Loucy (cell line): Measurements from ENCODE around the gene RAB19.

Experiments used
- H2AFZ ChIP-seq: fragments of 200-600 bp; sonication (generic); 2 replicates; pipeline ENCODE4 v1.6.0; 2016; ENCODE audit warnings: antibody characterized with exemption, mild to moderate bottlenecking, low read length, moderate library complexity
- H3F3A ChIP-seq: fragments of 200-600 bp; 2 replicates; pipeline ENCODE4 v1.6.0; 2016; ENCODE audit warnings: antibody characterized with exemption, low read depth, mild to moderate bottlenecking
- H3K27me3 ChIP-seq: fragments of 200-600 bp; sonication (generic); 2 replicates; pipeline ENCODE4 v1.6.1; 2014; ENCODE audit warnings: low read length, mild to moderate bottlenecking; ENCODE audit not compliant: insufficient read depth, poor library complexity, severe bottlenecking
- H3K36me3 ChIP-seq: fragments of 200-600 bp; sonication (generic); 2 replicates; pipeline ENCODE4 v1.6.1; 2016; ENCODE audit warnings: low read length; ENCODE audit not compliant: insufficient read depth
- H3K4me1 ChIP-seq: fragments of 200-600 bp; sonication (generic); 2 replicates; pipeline ENCODE4 v1.5.1; 2014; ENCODE audit warnings: low read length, mild to moderate bottlenecking; ENCODE audit not compliant: insufficient read depth, poor library complexity, severe bottlenecking
- H3K4me2 ChIP-seq: fragments of 200-600 bp; sonication (generic); 2 replicates; pipeline ENCODE4 v1.6.0; 2014; ENCODE audit warnings: antibody characterized with exemption, low read length, low read depth, mild to moderate bottlenecking; ENCODE audit not compliant: poor library complexity, severe bottlenecking
- H3K4me3 ChIP-seq: fragments of 200-600 bp; sonication (generic); 2 replicates; pipeline ENCODE4 v1.5.1; 2014; ENCODE audit warnings: low read length, mild to moderate bottlenecking, mixed read lengths; ENCODE audit not compliant: poor library complexity, severe bottlenecking
- H3K79me2 ChIP-seq: fragments of 200-600 bp; sonication (generic); 2 replicates; pipeline ENCODE4 v1.6.1; 2014; ENCODE audit warnings: low read length; ENCODE audit not compliant: insufficient read depth
- H3K9ac ChIP-seq: fragments of 200-600 bp; sonication (generic); 2 replicates; pipeline ENCODE4 v1.6.0; 2014; ENCODE audit warnings: mild to moderate bottlenecking, low read depth, low read length, moderate library complexity; ENCODE audit not compliant: poor library complexity, severe bottlenecking
- H3K9me2 ChIP-seq: fragments of 200-600 bp; sonication (generic); replicated peaks from 2 replicates; pipeline ENCODE4 v1.6.1; 2016; ENCODE audit warnings: low read depth, low read length, mixed read lengths
- H3K9me3 ChIP-seq: fragments of 200-600 bp; sonication (generic); 2 replicates; pipeline ENCODE4 v1.6.1; 2014; ENCODE audit warnings: mild to moderate bottlenecking, antibody characterized with exemption, low read length, low read depth; ENCODE audit not compliant: insufficient read depth
- H4K20me1 ChIP-seq: fragments of 200-600 bp; sonication (generic); 2 replicates; pipeline ENCODE4 v1.6.0; 2014; ENCODE audit warnings: antibody characterized with exemption, low read length, mild to moderate bottlenecking; ENCODE audit not compliant: insufficient read depth, poor library complexity, severe bottlenecking
- CTCF ChIP-seq: fragments of 200-600 bp; sonication (generic); conservative IDR thresholded peaks from 2 replicates; pipeline ENCODE4 v1.5.1; 2014; ENCODE audit warnings: mild to moderate bottlenecking, antibody characterized with exemption, low read length
- EZH2phosphoT487 ChIP-seq: fragments of 200-600 bp; IDR thresholded peaks from 2 replicates; pipeline ENCODE4 v1.6.1; 2018; ENCODE audit warnings: antibody characterized with exemption, mild to moderate bottlenecking, moderate library complexity, borderline replicate concordance

The RAB19 gene

GRCh38 chr7:140418653-140419052 lies 14.8 kb downstream of the RAB19 start:
- Histone ChIP-seq H3K79me2 (no peaks in the 10 kb centered on the region), H2AFZ (no peak overlapping the region), H3K9ac (no peak overlapping the region), H3K36me3 (no peaks in the 10 kb centered on the region), H3K9me3 (no peaks in the 10 kb centered on the region), H3K4me1 (peaks cover 27% of the 10 kb centered on the region), H3K4me2 (no peak overlapping the region), H4K20me1 (no peaks in the 10 kb centered on the region), H3K27me3 (no peaks in the 10 kb centered on the region), H3K9me2 (no peaks in the 10 kb centered on the region), H3K4me3 (no peak overlapping the region), H3F3A (no peaks in the 10 kb centered on the region)
- no peak for TF ChIP-seq EZH2phosphoT487
- TF ChIP-seq CTCF: no peak

GRCh38 chr7:140421521-140421920 lies 17.7 kb downstream of the RAB19 start:
- H3F3A ChIP-seq: no peaks in the 10 kb centered on the region
- no peak overlapping the region for H2AFZ ChIP-seq
- H3K79me2 ChIP-seq: no peaks in the 10 kb centered on the region
- H4K20me1 ChIP-seq: no peaks in the 10 kb centered on the region
- H3K4me2 ChIP-seq: no peak overlapping the region
- no peak overlapping the region for H3K4me3 ChIP-seq
- H3K9me2 ChIP-seq: no peaks in the 10 kb centered on the region
- no peak overlapping the region for H3K9ac ChIP-seq
- H3K27me3 ChIP-seq: no peaks in the 10 kb centered on the region
- H3K9me3 ChIP-seq: no peaks in the 10 kb centered on the region
- no peaks in the 10 kb centered on the region for H3K36me3 ChIP-seq
- TF ChIP-seq CTCF (no peak), EZH2phosphoT487 (no peak)
- peaks cover 23% of the 10 kb centered on the region for H3K4me1 ChIP-seq

DNA sequence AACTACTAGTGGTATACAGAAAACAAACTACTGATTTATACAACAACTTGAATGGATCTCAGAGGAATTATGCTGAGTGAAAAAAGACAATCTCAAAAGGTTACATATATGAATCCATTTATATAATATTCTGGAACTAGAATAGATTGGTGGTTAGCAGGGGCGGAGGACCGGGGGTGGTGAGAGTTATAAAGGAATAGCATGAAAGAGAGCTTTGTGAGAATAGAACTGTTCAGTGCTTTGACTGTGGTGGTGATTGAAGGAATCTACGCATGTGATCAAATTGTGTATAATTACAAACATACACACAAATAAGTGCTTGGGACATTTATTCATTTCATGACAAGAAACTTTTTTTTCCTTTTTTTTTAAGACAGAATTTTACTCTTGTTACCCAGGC lies 19.6 kb downstream of the RAB19 start:
- Histone ChIP-seq H3K36me3 (no peaks in the 10 kb centered on the region), H3K4me1 (peaks cover 8% of the 10 kb centered on the region), H4K20me1 (no peaks in the 10 kb centered on the region), H2AFZ (no peak overlapping the region), H3K9ac (no peak overlapping the region), H3K79me2 (no peaks in the 10 kb centered on the region), H3K4me2 (no peak overlapping the region), H3K9me3 (no peaks in the 10 kb centered on the region), H3K9me2 (no peaks in the 10 kb centered on the region), H3K27me3 (no peaks in the 10 kb centered on the region), H3K4me3 (no peak overlapping the region), H3F3A (no peaks in the 10 kb centered on the region)
- no peak for TF ChIP-seq EZH2phosphoT487
- TF ChIP-seq CTCF: no peak
